Trophoblast cell (in vitro differentiated cells and primary cell): ENCODE measurements around the gene FNDC3B.

Source experiments
- DNase-seq, 2 donors: peaks; one replicate each; pipeline ENCODE4 v3.0.0-alpha.2; 2016
- H2AFZ ChIP-seq: 2 replicates; pipeline ENCODE4 v1.6.1; 2013; ENCODE audit warnings: low read length, moderate library complexity, mild to moderate bottlenecking; ENCODE audit not compliant: insufficient read depth, poor library complexity
- H2AK5ac ChIP-seq: 2 replicates; pipeline ENCODE4 v1.6.1; 2013; ENCODE audit warnings: mild to moderate bottlenecking, low read length
- H2BK120ac ChIP-seq: 2 replicates; pipeline ENCODE4 v1.6.1; 2013; ENCODE audit warnings: low read length, mild to moderate bottlenecking, moderate library complexity; ENCODE audit not compliant: insufficient read depth, poor library complexity
- H2BK12ac ChIP-seq: 2 replicates; pipeline ENCODE4 v1.6.1; 2013; ENCODE audit warnings: mild to moderate bottlenecking, low read length, moderate library complexity
- H2BK5ac ChIP-seq: 2 replicates; pipeline ENCODE4 v1.6.1; 2013; ENCODE audit warnings: low read length, low read depth, moderate library complexity, mild to moderate bottlenecking; ENCODE audit not compliant: poor library complexity
- H3K14ac ChIP-seq: 2 replicates; pipeline ENCODE4 v1.6.1; 2013; ENCODE audit warnings: mild to moderate bottlenecking, low read length
- H3K18ac ChIP-seq: 2 replicates; pipeline ENCODE4 v1.6.1; 2013; ENCODE audit warnings: mild to moderate bottlenecking, low read length
- H3K23ac ChIP-seq: 2 replicates; pipeline ENCODE4 v1.6.1; 2013; ENCODE audit warnings: low read length
- H3K27ac ChIP-seq: 2 replicates; pipeline ENCODE4 v1.5.1; 2013; ENCODE audit warnings: low read depth, mild to moderate bottlenecking, inconsistent platforms, low read length, moderate library complexity
- H3K27me3 ChIP-seq: 2 replicates; pipeline ENCODE4 v1.6.1; 2013; ENCODE audit warnings: inconsistent platforms, mild to moderate bottlenecking, low read length, moderate library complexity; ENCODE audit not compliant: insufficient read depth
- H3K36me3 ChIP-seq, 2 experiments: 1 replicate in 1 of 2; 2 replicates in 1 of 2; pipeline ENCODE4 v1.6.1; 2013; ENCODE audit warnings: low read length in 2 of 2, mild to moderate bottlenecking in 2 of 2, moderate library complexity in 1 of 2; ENCODE audit not compliant: insufficient read depth in 2 of 2, control insufficient read depth in 1 of 2
- H3K4ac ChIP-seq: 2 replicates; pipeline ENCODE4 v1.6.1; 2013; ENCODE audit warnings: low read depth, mild to moderate bottlenecking, low read length, moderate library complexity
- H3K4me1 ChIP-seq, 2 experiments: 1 replicate in 1 of 2; 2 replicates in 1 of 2; pipeline ENCODE4 v1.6.1; 2013; ENCODE audit warnings: low read length in 2 of 2, mild to moderate bottlenecking in 2 of 2, moderate library complexity in 1 of 2; ENCODE audit not compliant: insufficient read depth in 2 of 2, control insufficient read depth in 1 of 2
- H3K4me2 ChIP-seq: 2 replicates; pipeline ENCODE4 v1.6.1; 2013; ENCODE audit warnings: inconsistent platforms, mild to moderate bottlenecking, low read length, moderate library complexity
- H3K4me3 ChIP-seq: 2 replicates; pipeline ENCODE4 v1.5.1; 2013; ENCODE audit warnings: mild to moderate bottlenecking, low read depth, low read length, inconsistent platforms
- H3K79me1 ChIP-seq: one replicate; pipeline ENCODE4 v1.6.1; 2013; ENCODE audit warnings: low read length
- H3K79me2 ChIP-seq: 2 replicates; pipeline ENCODE4 v1.6.1; 2013; ENCODE audit warnings: low read length, mild to moderate bottlenecking; ENCODE audit not compliant: control insufficient read depth, insufficient read depth, poor library complexity
- H3K9ac ChIP-seq: 2 replicates; pipeline ENCODE4 v1.6.1; 2013; ENCODE audit warnings: mild to moderate bottlenecking, low read length
- H3K9me3 ChIP-seq: 2 replicates; pipeline ENCODE4 v1.6.1; 2013; ENCODE audit warnings: low read depth, mild to moderate bottlenecking, control low read depth, inconsistent platforms, low read length; ENCODE audit not compliant: insufficient read depth
- H4K12ac ChIP-seq: 2 replicates; pipeline ENCODE4 v1.6.1; 2013; ENCODE audit warnings: low read depth, mild to moderate bottlenecking, low read length, moderate library complexity
- H4K8ac ChIP-seq: 2 replicates; pipeline ENCODE4 v1.6.1; 2013; ENCODE audit warnings: low read depth, mild to moderate bottlenecking, low read length, moderate library complexity
- H4K91ac ChIP-seq: one replicate; pipeline ENCODE4 v1.6.1; 2013; ENCODE audit warnings: low read depth, mild to moderate bottlenecking, low read length, moderate library complexity
- WGBS: extraction: QIAGEN DNeasy Blood & Tissue Kit; methylation state at CpG from one replicate; pipeline ENCODE4 v1.1.7; 2013; ENCODE audit warnings: missing lambda C conversion rate; ENCODE audit not compliant: insufficient read length, insufficient coverage; ENCODE audit errors: extremely low coverage; 5-methylcytosine and 5-hydroxymethylcytosine counted together

The FNDC3B gene

GRCh38 chr3:172029425-172030098, 9.8 kb upstream of the FNDC3B start:
- Histone ChIP-seq H3K9ac (no peak overlapping the region), H4K91ac (no peak overlapping the region), H3K36me3 (no peaks in the 10 kb centered on the region), H3K4me3 (no peak overlapping the region), H2AFZ (no peak overlapping the region), H3K4me2 (no peak overlapping the region), H2BK120ac (no peak overlapping the region), H3K14ac (no peak overlapping the region), H3K4ac (no peak overlapping the region), H2AK5ac (no peak overlapping the region), H3K79me1 (no peaks in the 10 kb centered on the region), H3K79me2 (no peaks in the 10 kb centered on the region), H4K8ac (no peak overlapping the region), H4K12ac (no peak overlapping the region), H3K27me3 (no peaks in the 10 kb centered on the region), H3K4me1 (no peaks in the 10 kb centered on the region), H3K23ac (no peak overlapping the region), H3K27ac (no peak overlapping the region), H3K18ac (no peak overlapping the region), H3K9me3 (no peaks in the 10 kb centered on the region), H2BK5ac (no peak overlapping the region), H2BK12ac (no peak overlapping the region)
- DNase-seq, result no peak
- no CpG with 5 or more reads among the region's 3 CpGs for WGBS

GRCh38 chr3:172030181-172030580, 9.2 kb upstream of the FNDC3B start:
- Histone ChIP-seq H3K23ac (no peak overlapping the region), H3K9ac (no peak overlapping the region), H2AFZ (no peak overlapping the region), H3K27me3 (no peaks in the 10 kb centered on the region), H4K12ac (no peak overlapping the region), H2BK5ac (no peak overlapping the region), H3K27ac (no peak overlapping the region), H2BK12ac (no peak overlapping the region), H3K79me2 (no peaks in the 10 kb centered on the region), H3K9me3 (no peaks in the 10 kb centered on the region), H3K4ac (no peak overlapping the region), H3K4me2 (no peak overlapping the region), H4K91ac (no peak overlapping the region), H3K14ac (no peak overlapping the region), H4K8ac (no peak overlapping the region), H3K4me1 (no peaks in the 10 kb centered on the region), H3K36me3 (no peaks in the 10 kb centered on the region), H3K18ac (no peak overlapping the region), H2BK120ac (no peak overlapping the region), H3K4me3 (no peak overlapping the region), H3K79me1 (no peaks in the 10 kb centered on the region), H2AK5ac (no peak overlapping the region)
- DNase-seq, result no peak
- no CpG with 5 or more reads among the region's 2 CpGs for WGBS

- WGBS, result no CpG with 5 or more reads among the region's 3 CpGs
- no peak overlapping the region for H3K4ac ChIP-seq
- H3K79me1 ChIP-seq, result no peaks in the 10 kb centered on the region
- no peak for DNase-seq
- H4K91ac ChIP-seq, result no peak overlapping the region
- H3K36me3 ChIP-seq, result no peaks in the 10 kb centered on the region
- no peak overlapping the region for H3K4me3 ChIP-seq
- H3K27me3 ChIP-seq, result no peaks in the 10 kb centered on the region
- no peak overlapping the region for H3K14ac ChIP-seq
- no peak overlapping the region for H4K12ac ChIP-seq
- H4K8ac ChIP-seq, result no peak overlapping the region
- no peak overlapping the region for H2AK5ac ChIP-seq
- no peak overlapping the region for H3K23ac ChIP-seq
- no peaks in the 10 kb centered on the region for H3K9me3 ChIP-seq
- no peak overlapping the region for H2BK12ac ChIP-seq
- H2BK5ac ChIP-seq, result no peak overlapping the region
- no peak overlapping the region for H3K18ac ChIP-seq
- no peak overlapping the region for H2AFZ ChIP-seq
- no peak overlapping the region for H3K4me2 ChIP-seq
- H3K9ac ChIP-seq, result no peak overlapping the region
- no peaks in the 10 kb centered on the region for H3K4me1 ChIP-seq
- no peak overlapping the region for H2BK120ac ChIP-seq
- H3K79me2 ChIP-seq, result no peaks in the 10 kb centered on the region
- H3K27ac ChIP-seq, result no peak overlapping the region
These were observed 7.4 kb upstream of the FNDC3B start for GRCh38 chr3:172031996-172032395.

- WGBS, result no CpG with 5 or more reads among the region's 2 CpGs
- H2AK5ac ChIP-seq, result no peak overlapping the region
These were observed 6.0 kb upstream of the FNDC3B start for GRCh38 chr3:172033396-172033795.

More at GRCh38 chr3:172033396-172033795, 6.0 kb upstream of the FNDC3B start:
- Histone ChIP-seq H3K14ac (no peak overlapping the region), H2BK5ac (no peak overlapping the region), H3K4me3 (no peak overlapping the region), H3K27ac (no peak overlapping the region), H3K9ac (no peak overlapping the region), H3K79me1 (no peaks in the 10 kb centered on the region), H2BK12ac (no peak overlapping the region), H4K91ac (no peak overlapping the region), H3K27me3 (no peaks in the 10 kb centered on the region), H3K36me3 (no peaks in the 10 kb centered on the region), H3K4me2 (no peak overlapping the region), H3K23ac (no peak overlapping the region), H3K4me1 (no peaks in the 10 kb centered on the region), H4K12ac (no peak overlapping the region), H3K79me2 (no peaks in the 10 kb centered on the region), H2BK120ac (no peak overlapping the region), H4K8ac (no peak overlapping the region), H2AFZ (no peak overlapping the region), H3K18ac (no peak overlapping the region), H3K4ac (no peak overlapping the region), H3K9me3 (no peaks in the 10 kb centered on the region)
- DNase-seq, result no peak
